ENCODE results near the gene UGGT1.

The UGGT1 gene

DNA sequence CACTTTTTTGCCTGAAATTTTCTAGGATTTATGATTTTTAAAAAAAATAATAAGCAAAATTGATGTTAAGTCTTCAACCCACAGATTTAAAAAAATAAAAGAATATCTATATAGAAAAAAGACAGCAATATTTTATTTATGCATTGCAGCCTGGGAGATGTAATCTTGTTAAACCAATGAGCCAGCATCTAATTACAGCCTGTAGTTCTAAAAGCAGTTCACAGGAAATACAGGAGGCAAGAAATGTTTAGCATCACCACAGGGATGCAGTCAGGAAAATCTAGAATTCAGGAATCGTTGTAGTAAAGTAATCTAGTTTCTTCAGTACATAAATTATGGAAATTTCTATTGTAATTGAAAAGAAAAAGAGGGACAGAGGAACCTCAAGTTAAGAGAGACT lies 17.2 kb downstream of the UGGT1 start:
- TF ChIP-seq ZFX (IDR thresholded peaks at IDR 0.05; ENCODE audit: borderline replicate concordance) = no peak
- TF ChIP-seq, protein P1, sequence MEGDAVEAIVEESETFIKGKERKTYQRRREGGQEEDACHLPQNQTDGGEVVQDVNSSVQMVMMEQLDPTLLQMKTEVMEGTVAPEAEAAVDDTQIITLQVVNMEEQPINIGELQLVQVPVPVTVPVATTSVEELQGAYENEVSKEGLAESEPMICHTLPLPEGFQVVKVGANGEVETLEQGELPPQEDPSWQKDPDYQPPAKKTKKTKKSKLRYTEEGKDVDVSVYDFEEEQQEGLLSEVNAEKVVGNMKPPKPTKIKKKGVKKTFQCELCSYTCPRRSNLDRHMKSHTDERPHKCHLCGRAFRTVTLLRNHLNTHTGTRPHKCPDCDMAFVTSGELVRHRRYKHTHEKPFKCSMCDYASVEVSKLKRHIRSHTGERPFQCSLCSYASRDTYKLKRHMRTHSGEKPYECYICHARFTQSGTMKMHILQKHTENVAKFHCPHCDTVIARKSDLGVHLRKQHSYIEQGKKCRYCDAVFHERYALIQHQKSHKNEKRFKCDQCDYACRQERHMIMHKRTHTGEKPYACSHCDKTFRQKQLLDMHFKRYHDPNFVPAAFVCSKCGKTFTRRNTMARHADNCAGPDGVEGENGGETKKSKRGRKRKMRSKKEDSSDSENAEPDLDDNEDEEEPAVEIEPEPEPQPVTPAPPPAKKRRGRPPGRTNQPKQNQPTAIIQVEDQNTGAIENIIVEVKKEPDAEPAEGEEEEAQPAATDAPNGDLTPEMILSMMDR (IDR thresholded peaks at IDR 0.05) = no peak
- H3K27ac ChIP-seq = no peak overlapping the region

- TF ChIP-seq, protein P1 (IDR thresholded peaks at IDR 0.05) = no peak
- TF ChIP-seq ZFX (IDR thresholded peaks at IDR 0.05; ENCODE audit: borderline replicate concordance) = no peak
- no peak overlapping the region for H3K27ac ChIP-seq
Observed at GRCh38 chr2:128109243-128109642, 18.2 kb downstream of the UGGT1 start.

- no peak overlapping the region for H3K27ac ChIP-seq
- TF ChIP-seq ZFX (IDR thresholded peaks at IDR 0.05; ENCODE audit: borderline replicate concordance) = no peak
- TF ChIP-seq, protein P1 (IDR thresholded peaks at IDR 0.05) = no peak
Observed at GRCh38 chr2:128115921-128116623, 25.1 kb downstream of the UGGT1 start.

DNA sequence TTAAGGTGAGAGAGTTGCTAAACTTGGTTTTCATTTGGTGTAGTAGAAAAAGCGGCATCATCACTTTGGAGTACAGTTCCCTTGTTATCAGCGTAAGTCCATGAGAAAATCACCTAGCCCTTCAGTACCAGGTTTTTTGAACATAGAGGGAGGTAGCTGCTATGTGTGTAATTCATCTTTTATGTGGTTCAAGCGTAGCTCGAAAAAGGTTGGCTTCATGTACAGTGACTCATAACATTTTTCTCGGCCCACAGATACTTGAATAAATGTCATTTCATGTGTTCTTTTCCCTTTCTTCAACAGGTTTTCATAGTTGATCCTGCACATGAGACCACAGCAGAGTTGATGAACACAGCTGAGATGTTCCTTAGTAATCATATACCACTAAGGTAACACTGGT lies 43.6 kb downstream of the UGGT1 start:
- no peak for TF ChIP-seq ZFX (IDR thresholded peaks at IDR 0.05; ENCODE audit: borderline replicate concordance)
- TF ChIP-seq, protein P1 (IDR thresholded peaks at IDR 0.05) = no peak
- H3K27ac ChIP-seq = no peak overlapping the region

- TF ChIP-seq, protein P1 (IDR thresholded peaks at IDR 0.05) = no peak
- TF ChIP-seq ZFX (IDR thresholded peaks at IDR 0.05; ENCODE audit: borderline replicate concordance) = no peak
- no peak overlapping the region for H3K27ac ChIP-seq
Observed at GRCh38 chr2:128137094-128137616, 46.2 kb downstream of the UGGT1 start.

- TF ChIP-seq ZFX (IDR thresholded peaks at IDR 0.05; ENCODE audit: borderline replicate concordance) = no peak
- TF ChIP-seq, protein P1 (IDR thresholded peaks at IDR 0.05) = no peak
- no peak overlapping the region for H3K27ac ChIP-seq
Observed at GRCh38 chr2:128139624-128140023, 48.6 kb downstream of the UGGT1 start.

- TF ChIP-seq, protein P1 (IDR thresholded peaks at IDR 0.05) = no peak
- TF ChIP-seq ZFX (IDR thresholded peaks at IDR 0.05; ENCODE audit: borderline replicate concordance) = no peak
- no peak overlapping the region for H3K27ac ChIP-seq
Observed at GRCh38 chr2:128145651-128146050, 54.7 kb downstream of the UGGT1 start.

Measured in 22Rv1 (cell line).